ENCODE measurements around the gene BRSK1. TPM values are rescaled to one million over a fixed set of nuclear protein-coding genes. Genes with fewer than 3 reads are reported as not detected.

The BRSK1 gene
- total RNA-seq, 4 donors from 2014 or later = 0.68 to 2.3 (median 1.6) TPM

DNA sequence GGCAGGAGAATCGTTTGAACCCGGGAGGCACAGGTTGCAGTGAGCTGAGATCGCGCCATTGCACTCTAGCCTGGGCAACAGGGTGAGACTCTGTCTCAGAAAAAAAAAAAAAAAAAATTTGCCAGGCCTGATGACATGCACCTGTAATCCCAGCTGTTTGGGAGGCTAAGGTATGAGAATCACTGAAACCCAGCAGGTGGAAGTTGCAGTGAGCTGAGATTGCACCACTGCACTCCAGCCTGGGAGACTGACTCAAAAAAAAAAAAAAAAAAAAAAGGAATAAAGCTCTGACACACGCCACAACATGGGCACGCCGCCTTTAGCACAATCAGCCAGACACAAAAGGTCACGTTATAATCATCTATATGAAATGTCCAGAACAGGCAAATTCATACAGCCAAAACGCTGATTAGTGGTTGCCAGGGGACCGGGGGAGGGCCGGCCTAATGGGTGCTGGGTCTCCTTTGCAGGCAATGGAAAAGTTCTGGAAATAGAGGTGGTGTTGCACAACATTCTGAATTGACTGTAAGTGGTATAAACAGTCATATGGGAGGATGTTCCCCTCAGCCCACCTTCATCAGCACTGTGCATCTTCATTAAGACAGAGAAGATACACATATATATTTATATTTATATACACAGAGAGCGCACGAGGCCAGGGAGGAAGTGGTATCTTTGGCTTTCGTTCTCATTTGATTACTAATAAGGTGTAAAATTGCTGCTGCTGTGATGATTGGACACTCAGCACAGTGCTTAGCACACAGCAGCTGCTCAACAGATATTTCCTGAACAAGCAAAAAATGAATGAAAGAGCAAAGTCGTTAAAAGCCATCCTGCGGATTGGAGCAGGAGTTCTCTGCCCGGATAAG lies 7.7 kb upstream of the BRSK1 start:
- H3K9me3 ChIP-seq = no peaks in the 10 kb centered on the region
- no peak overlapping the region for H3K27ac ChIP-seq
- WGBS = 74% methylated on average over 17 of the region's 17 CpGs
- no peaks in the 10 kb centered on the region for H3K27me3 ChIP-seq
- TF ChIP-seq POLR2AphosphoS5 (IDR thresholded peaks at IDR 0.05) = no peak
- no peak for TF ChIP-seq EP300 (IDR thresholded peaks at IDR 0.05)
- TF ChIP-seq POLR2A (IDR thresholded peaks at IDR 0.05) = no peak
- TF ChIP-seq CTCF (IDR thresholded peaks at IDR 0.05) = no peak
- H3K4me1 ChIP-seq = peaks cover 19% of the 10 kb centered on the region
- no peak for DNase-seq (ENCODE audit: low spot score in 2 of 2)
- no peak overlapping the region for H3K4me3 ChIP-seq
- peaks cover 54% of the 10 kb centered on the region for H3K36me3 ChIP-seq

DNA sequence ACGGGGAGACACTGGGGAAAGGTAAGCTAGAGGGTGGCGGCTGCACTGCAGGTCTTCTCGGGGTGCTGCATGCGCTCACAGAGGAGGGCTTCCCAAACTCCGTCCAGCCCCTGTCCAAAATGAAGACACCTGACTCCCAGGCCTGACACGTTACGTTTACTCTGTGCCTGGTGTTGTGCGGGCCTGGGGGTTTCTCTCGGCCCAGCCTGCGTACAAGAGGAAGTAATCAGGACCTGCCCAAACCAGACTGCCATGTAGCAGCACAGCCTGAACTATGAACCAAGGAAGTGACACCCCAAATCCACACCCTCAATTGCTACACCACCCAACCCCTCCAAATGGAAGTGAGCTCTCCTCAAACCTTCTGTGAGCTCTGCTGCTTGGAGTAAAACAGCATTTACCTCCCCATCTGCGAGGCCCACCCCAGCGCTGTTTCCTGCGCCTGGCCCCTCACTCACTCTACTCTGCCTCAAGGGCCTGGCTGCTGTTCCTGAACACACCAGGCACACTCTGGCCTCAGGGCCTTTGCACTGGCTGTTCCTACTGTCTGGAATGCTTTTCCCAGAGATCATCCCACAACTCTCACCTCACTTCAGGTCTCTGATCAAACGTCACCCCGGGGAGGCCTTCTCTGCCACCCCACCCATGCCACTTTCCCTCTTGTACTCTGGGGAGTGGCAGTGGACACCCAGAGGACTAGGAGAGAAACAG lies 6.9 kb upstream of the BRSK1 start:
- H3K9me3 ChIP-seq = no peaks in the 10 kb centered on the region
- H3K4me3 ChIP-seq = no peak overlapping the region
- 92% methylated on average over 15 of the region's 15 CpGs for WGBS
- no peak for DNase-seq (ENCODE audit: low spot score in 2 of 2)
- no peak overlapping the region for H3K27ac ChIP-seq
- no peak for TF ChIP-seq POLR2AphosphoS5 (IDR thresholded peaks at IDR 0.05)
- no peak for TF ChIP-seq CTCF (IDR thresholded peaks at IDR 0.05)
- no peak for TF ChIP-seq POLR2A (IDR thresholded peaks at IDR 0.05)
- no peak for TF ChIP-seq EP300 (IDR thresholded peaks at IDR 0.05)
- peaks cover 19% of the 10 kb centered on the region for H3K4me1 ChIP-seq
- no peaks in the 10 kb centered on the region for H3K27me3 ChIP-seq
- peaks cover 47% of the 10 kb centered on the region for H3K36me3 ChIP-seq

DNA sequence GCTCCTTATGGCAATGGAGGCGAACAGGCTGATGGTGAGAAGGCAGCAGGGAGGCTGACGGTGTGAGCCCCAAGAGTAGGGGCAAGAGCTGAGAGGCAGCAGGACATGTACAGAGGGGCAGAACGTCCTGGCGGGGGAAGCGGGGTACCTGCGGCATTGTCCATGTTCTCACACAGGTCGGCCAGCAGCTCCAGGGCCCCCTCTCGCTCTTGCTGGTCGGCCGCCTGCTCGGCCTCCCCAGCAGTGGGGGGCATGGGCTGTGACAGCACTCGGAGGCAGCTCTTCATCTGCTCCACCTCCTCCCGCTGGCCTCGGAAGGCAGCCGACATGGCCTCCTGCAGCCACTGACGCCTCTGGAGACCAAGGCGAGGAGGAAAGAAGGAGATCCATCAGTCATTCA lies 6.3 kb upstream of the BRSK1 start:
- TF ChIP-seq POLR2A (IDR thresholded peaks at IDR 0.05) = no peak
- TF ChIP-seq EP300 (IDR thresholded peaks at IDR 0.05) = no peak
- TF ChIP-seq POLR2AphosphoS5 (IDR thresholded peaks at IDR 0.05) = no peak
- no peak for TF ChIP-seq CTCF (IDR thresholded peaks at IDR 0.05)
- peaks cover 1% of the 10 kb centered on the region for H3K27me3 ChIP-seq
- no peaks in the 10 kb centered on the region for H3K9me3 ChIP-seq
- peaks cover 41% of the 10 kb centered on the region for H3K36me3 ChIP-seq
- no peak overlapping the region for H3K4me3 ChIP-seq
- no peak for DNase-seq (ENCODE audit: low spot score in 2 of 2)
- WGBS = 87% methylated on average over 13 of the region's 17 CpGs
- H3K27ac ChIP-seq = no peak overlapping the region
- peaks cover 19% of the 10 kb centered on the region for H3K4me1 ChIP-seq

- H3K36me3 ChIP-seq = peaks cover 30% of the 10 kb centered on the region
- H3K4me3 ChIP-seq = no peak overlapping the region
- no peak for DNase-seq (ENCODE audit: low spot score in 2 of 2)
- H3K27me3 ChIP-seq = peaks cover 12% of the 10 kb centered on the region
- TF ChIP-seq POLR2A (IDR thresholded peaks at IDR 0.05) (no peak), CTCF (IDR thresholded peaks at IDR 0.05) (no peak), EP300 (IDR thresholded peaks at IDR 0.05) (no peak), POLR2AphosphoS5 (IDR thresholded peaks at IDR 0.05) (no peak)
- H3K27ac ChIP-seq = no peak overlapping the region
- no peaks in the 10 kb centered on the region for H3K9me3 ChIP-seq
- WGBS = 84% methylated on average over 13 of the region's 13 CpGs
- H3K4me1 ChIP-seq = peaks cover 19% of the 10 kb centered on the region
Observed at GRCh38 chr19:55278391-55279135, 5.2 kb upstream of the BRSK1 start.
